HCT116 (cell line): ENCODE measurements around the gene CHRNA7. TPM values are rescaled to one million over a fixed set of nuclear protein-coding genes. Genes with fewer than 3 reads are reported as not detected.

Source experiments
- ATAC-seq: fragments of 200-7000 bp; cut with Tn5 transposase; 2 replicates; pipeline ENCODE4 v1.9.1; 2020; ENCODE audit warnings: mild to moderate bottlenecking, moderate library complexity
- BruUV-seq: library from RNA; stranded (reverse); fragments of 400-500 nt; replicated peaks from 2 replicates; lab custom pipeline; 2021; lab: Mats Ljungman, UMichigan
- CTCF ChIA-PET: fragments of 300-600 bp; sonication (Branson Sonifier 250); formaldehyde crosslinking; loops from one replicate; lab custom pipeline; 2021; ENCODE audit warnings: antibody characterized with exemption; lab: Charles Lee
- POLR2A ChIA-PET: fragments of 300-600, 350-600 bp; sonication (Branson Sonifier 250); formaldehyde crosslinking; loops from one replicate; lab custom pipeline; 2021; ENCODE audit warnings: antibody characterized with exemption; lab: Charles Lee
- RAD21 ChIA-PET, 2 experiments: fragments of 300-600 bp; sonication (Branson Sonifier 250); formaldehyde crosslinking; loops; one replicate each; lab custom pipeline; 2023; ENCODE audit warnings: low total read pairs in 2 of 2; ENCODE audit not compliant: uncharacterized antibody in 2 of 2, unreplicated experiment in 2 of 2, low non-redundant PET in 1 of 2; lab: Charles Lee
- DNase-seq: peaks from one replicate; pipeline ENCODE4 v3.0.0-alpha.2; 2010; ENCODE audit warnings: low read depth, low spot score
- H2AFZ ChIP-seq: fragments of 200-600 bp; shearing (Covaris generic), sonication (generic); 2 replicates; pipeline ENCODE4 v1.6.1; 2017; ENCODE audit warnings: low read depth, mixed run types, mixed read lengths, antibody characterized with exemption, low read length; ENCODE audit not compliant: poor library complexity, severe bottlenecking
- H3K27ac ChIP-seq: 2 replicates; pipeline ENCODE4 v1.5.1; 2012; ENCODE audit warnings: low read depth, low read length
- H3K27me3 ChIP-seq: fragments of 200-600 bp; sonication (generic); 2 replicates; pipeline ENCODE4 v1.6.1; 2016; ENCODE audit warnings: mixed run types, low read length, mixed read lengths; ENCODE audit not compliant: insufficient read depth
- H3K36me3 ChIP-seq, 2 experiments: fragments of 200-500 bp in 1 of 2; fragments of 200-600 bp in 1 of 2; sonication (Bioruptor generic) in 1 of 2; sonication (generic) in 1 of 2; 2 replicates each; pipeline versions ENCODE4 v1.5.1 to v1.6.1; 2014 to 2016; ENCODE audit warnings: low read length in 2 of 2, inconsistent platforms in 1 of 2, mixed read lengths in 1 of 2, mixed run types in 1 of 2; ENCODE audit not compliant: insufficient read depth in 2 of 2, control insufficient read depth in 1 of 2
- H3K4me1 ChIP-seq, 2 experiments: fragments of 200-600 bp in 1 of 2; sonication (generic) in 1 of 2; 2 replicates each; pipeline versions ENCODE4 v1.5.1 to v1.6.1; 2012 to 2017; ENCODE audit warnings: low read length in 2 of 2, inconsistent platforms in 1 of 2, mild to moderate bottlenecking in 1 of 2, mixed read lengths in 1 of 2, mixed run types in 1 of 2, moderate library complexity in 1 of 2; ENCODE audit not compliant: insufficient read depth in 2 of 2, control insufficient read depth in 1 of 2
- H3K4me2 ChIP-seq: fragments of 200-600 bp; sonication (generic); 2 replicates; pipeline ENCODE4 v1.6.1; 2017; ENCODE audit warnings: mixed run types, low read length, mixed read lengths
- H3K4me3 ChIP-seq, 2 experiments: fragments of 200-600 bp in 1 of 2; sonication (generic) in 1 of 2; replicated peaks in 1 of 2; 2 replicates each; pipeline ENCODE4 v1.5.1; 2011 to 2016; ENCODE audit warnings: low read length in 2 of 2, control low read depth in 1 of 2, low read depth in 1 of 2, mild to moderate bottlenecking in 1 of 2, mixed read lengths in 1 of 2, mixed run types in 1 of 2
- H3K79me2 ChIP-seq: fragments of 200-600 bp; sonication (generic); 2 replicates; pipeline ENCODE4 v1.6.1; 2017; ENCODE audit warnings: mild to moderate bottlenecking, mixed run types, low read length, moderate library complexity, mixed read lengths; ENCODE audit not compliant: insufficient read depth
- H3K9ac ChIP-seq: fragments of 200-600 bp; sonication (generic); 2 replicates; pipeline ENCODE4 v1.6.1; 2016; ENCODE audit warnings: low read length, mixed read lengths
- H3K9me2 ChIP-seq: fragments of 200-600 bp; sonication (generic), shearing (Covaris generic); 2 replicates; pipeline ENCODE4 v1.6.1; 2017; ENCODE audit warnings: mixed run types, mild to moderate bottlenecking, moderate library complexity; ENCODE audit not compliant: insufficient read depth
- H3K9me3 ChIP-seq, 2 experiments: fragments of 200-500 bp in 1 of 2; fragments of 200-600 bp in 1 of 2; sonication (Bioruptor generic) in 1 of 2; sonication (generic) in 1 of 2; 2 replicates each; pipeline ENCODE4 v1.6.1; 2014 to 2017; ENCODE audit warnings: low read length in 2 of 2, mixed read lengths in 2 of 2, inconsistent platforms in 1 of 2, low read depth in 1 of 2, mild to moderate bottlenecking in 1 of 2, mixed run types in 1 of 2, moderate library complexity in 1 of 2; ENCODE audit not compliant: control insufficient read depth in 1 of 2, insufficient read depth in 1 of 2
- H4K20me1 ChIP-seq: fragments of 200-600 bp; sonication (generic), shearing (Covaris generic); 2 replicates; pipeline ENCODE4 v1.6.1; 2017; ENCODE audit warnings: mixed run types, mild to moderate bottlenecking, moderate library complexity; ENCODE audit not compliant: insufficient read depth
- CBX3 ChIP-seq: IDR thresholded peaks from 2 replicates; pipeline ENCODE4 v1.6.1; 2012; ENCODE audit warnings: low read depth
- CEBPB ChIP-seq: IDR thresholded peaks from 2 replicates; pipeline ENCODE4 v1.6.1; 2012; ENCODE audit warnings: low read depth
- EGR1 ChIP-seq: IDR thresholded peaks from 2 replicates; pipeline ENCODE4 v1.6.1; 2012; ENCODE audit warnings: low read depth
- ELF1 ChIP-seq: IDR thresholded peaks from 2 replicates; pipeline ENCODE4 v1.6.1; 2012; ENCODE audit warnings: low read depth, borderline replicate concordance
- EZH2 ChIP-seq: fragments of 200-600 bp; sonication (generic); IDR thresholded peaks from 2 replicates; pipeline ENCODE4 v1.6.1; 2017; ENCODE audit warnings: antibody characterized with exemption, mixed run types
- EZH2phosphoT487 ChIP-seq: fragments of 200-600 bp; IDR thresholded peaks from 2 replicates; pipeline ENCODE4 v1.6.1; 2018; ENCODE audit warnings: antibody characterized with exemption, borderline replicate concordance
- POLR2AphosphoS5 ChIP-seq: IDR thresholded peaks from 2 replicates; pipeline ENCODE4 v1.6.1; 2011; ENCODE audit warnings: mild to moderate bottlenecking, low read depth, low read length, moderate library complexity
- RAD21 ChIP-seq: IDR thresholded peaks from 2 replicates; pipeline ENCODE4 v1.6.1; 2012; ENCODE audit warnings: low read depth, mild to moderate bottlenecking
- SIN3A ChIP-seq: IDR thresholded peaks from 2 replicates; pipeline ENCODE4 v1.6.1; 2012; ENCODE audit warnings: low read depth
- SP1 ChIP-seq: IDR thresholded peaks from 2 replicates; pipeline ENCODE4 v1.6.1; 2012; ENCODE audit warnings: low read depth
- SRF ChIP-seq: IDR thresholded peaks from 2 replicates; pipeline ENCODE4 v1.6.1; 2012; ENCODE audit warnings: low read depth
- YY1 ChIP-seq: IDR thresholded peaks from 2 replicates; pipeline ENCODE4 v1.6.1; 2011; ENCODE audit warnings: low read length, low read depth, moderate library complexity, mild to moderate bottlenecking; ENCODE audit not compliant: insufficient replicate concordance; ENCODE audit errors: extremely low read depth
- ZFX ChIP-seq: fragments of 450-650 bp; IDR thresholded peaks from 2 replicates; pipeline ENCODE4 v1.6.1; 2017
- ZNF274 ChIP-seq: fragments of 200-500 bp; sonication (Bioruptor generic); IDR thresholded peaks from 2 replicates; pipeline ENCODE4 v1.6.1; 2014; ENCODE audit warnings: mild to moderate bottlenecking, low read depth, low read length, inconsistent platforms
- intact Hi-C: fragments of 100-400 bp; cut with micrococcal nuclease; formaldehyde crosslinking; loops from 2 replicates; pipeline ENCODE4 v1.10.0; 2022
- total RNA-seq: library from RNA; stranded (reverse); gene quantifications from one replicate; pipeline ENCODE4 v1.2.1, GENCODE V29; 2021; ENCODE audit not compliant: unreplicated experiment
- TF ChIP-seq, protein P1 (sequence below): IDR thresholded peaks from 2 replicates; pipeline ENCODE4 v1.6.1; 2012
- TF ChIP-seq, protein P2 (sequence below): IDR thresholded peaks from 2 replicates; pipeline ENCODE4 v1.6.1; 2011; ENCODE audit warnings: mild to moderate bottlenecking, low read length, moderate library complexity; ENCODE audit not compliant: insufficient replicate concordance; ENCODE audit errors: extremely low read depth
- TF ChIP-seq, protein P3 (sequence below), 3 experiments: fragments of 200-600 bp in 1 of 3; sonication (generic) in 1 of 3; IDR thresholded peaks in 2 of 3; conservative IDR thresholded peaks in 1 of 3; 2 replicates each; pipeline ENCODE4 v1.5.1; 2012 to 2017; ENCODE audit warnings: low read depth in 2 of 3, low read length in 2 of 3, antibody characterized with exemption in 1 of 3, borderline replicate concordance in 1 of 3, control low read depth in 1 of 3, mild to moderate bottlenecking in 1 of 3, mixed read lengths in 1 of 3, mixed run types in 1 of 3, moderate library complexity in 1 of 3; ENCODE audit not compliant: insufficient read depth in 1 of 3
- TF ChIP-seq, protein P4 (sequence below): IDR thresholded peaks from 2 replicates; pipeline ENCODE4 v1.6.1; 2012; ENCODE audit warnings: low read depth
- TF ChIP-seq, protein P5 (sequence below): IDR thresholded peaks from 2 replicates; pipeline ENCODE4 v1.6.1; 2012

CHRNA7 gene
- total RNA-seq, 1 experiment from 2014 or later: 6.8 TPM

DNA sequence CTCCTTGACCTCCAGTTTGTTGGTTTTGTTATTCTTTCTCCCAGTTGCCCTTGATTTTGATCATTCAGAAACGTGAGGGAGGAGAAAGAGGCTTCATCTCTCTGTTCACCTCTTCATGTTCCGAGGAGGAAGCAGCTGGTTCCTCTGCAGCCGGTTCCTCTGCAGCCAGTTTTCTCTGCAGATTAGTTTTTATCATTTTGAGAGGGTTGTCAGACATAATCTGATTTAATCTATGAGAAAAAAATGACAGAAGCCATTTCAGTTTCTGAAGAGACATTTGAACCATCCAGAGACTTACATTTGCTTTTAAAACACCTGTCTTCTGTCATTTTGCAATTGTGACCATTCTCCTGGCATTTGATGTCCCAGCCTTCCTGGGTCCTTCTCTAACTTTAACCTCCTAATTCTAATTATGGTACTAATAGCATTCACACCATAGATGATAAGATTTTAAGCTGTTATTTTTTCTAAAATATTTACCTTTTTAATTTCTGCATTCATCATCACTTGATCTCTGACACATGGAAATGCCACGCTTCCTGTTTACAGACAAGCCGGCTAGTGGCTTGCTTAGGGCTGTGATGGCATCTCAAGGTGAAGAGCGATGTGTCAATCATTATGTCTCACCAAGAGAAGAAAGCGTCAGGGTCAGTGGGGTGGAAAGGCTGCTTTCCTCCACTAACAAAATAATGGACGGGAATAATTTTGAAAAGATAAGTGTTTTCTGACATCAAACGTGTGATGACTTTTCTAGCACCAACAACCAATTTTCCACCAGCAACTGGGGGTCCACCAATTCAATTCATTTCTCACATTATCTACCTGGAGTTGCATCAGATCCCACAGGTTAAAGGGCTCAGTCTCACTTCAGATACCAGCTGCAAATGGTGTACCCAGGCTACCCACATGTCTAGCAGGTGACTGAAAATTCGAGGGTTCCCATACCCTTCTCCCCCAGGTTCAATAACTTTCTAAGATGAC lies 76.4 kb downstream of the CHRNA7 start:
- H3K79me2 ChIP-seq: no peaks in the 10 kb centered on the region
- no peak overlapping the region for H3K4me3 ChIP-seq
- H2AFZ ChIP-seq: no peak overlapping the region
- ATAC-seq (no peak), DNase-seq (no peak)
- H3K4me2 ChIP-seq: no peak overlapping the region
- RAD21 ChIA-PET: no interaction called here
- no peak overlapping the region for H3K27ac ChIP-seq
- H4K20me1 ChIP-seq: no peaks in the 10 kb centered on the region
- BruUV-seq: no TSS peak
- H3K9ac ChIP-seq: no peak overlapping the region
- H3K4me1 ChIP-seq: no peaks in the 10 kb centered on the region
- intact Hi-C loops: no loop called here
- no peaks in the 10 kb centered on the region for H3K27me3 ChIP-seq
- no peaks in the 10 kb centered on the region for H3K9me3 ChIP-seq
- CTCF ChIA-PET: no interaction called here
- POLR2A ChIA-PET: no interaction called here
- H3K9me2 ChIP-seq: no peaks in the 10 kb centered on the region
- H3K36me3 ChIP-seq: no peaks in the 10 kb centered on the region
- TF ChIP-seq, protein P1, sequence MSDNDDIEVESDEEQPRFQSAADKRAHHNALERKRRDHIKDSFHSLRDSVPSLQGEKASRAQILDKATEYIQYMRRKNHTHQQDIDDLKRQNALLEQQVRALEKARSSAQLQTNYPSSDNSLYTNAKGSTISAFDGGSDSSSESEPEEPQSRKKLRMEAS: no peak
- TF ChIP-seq, protein P2, sequence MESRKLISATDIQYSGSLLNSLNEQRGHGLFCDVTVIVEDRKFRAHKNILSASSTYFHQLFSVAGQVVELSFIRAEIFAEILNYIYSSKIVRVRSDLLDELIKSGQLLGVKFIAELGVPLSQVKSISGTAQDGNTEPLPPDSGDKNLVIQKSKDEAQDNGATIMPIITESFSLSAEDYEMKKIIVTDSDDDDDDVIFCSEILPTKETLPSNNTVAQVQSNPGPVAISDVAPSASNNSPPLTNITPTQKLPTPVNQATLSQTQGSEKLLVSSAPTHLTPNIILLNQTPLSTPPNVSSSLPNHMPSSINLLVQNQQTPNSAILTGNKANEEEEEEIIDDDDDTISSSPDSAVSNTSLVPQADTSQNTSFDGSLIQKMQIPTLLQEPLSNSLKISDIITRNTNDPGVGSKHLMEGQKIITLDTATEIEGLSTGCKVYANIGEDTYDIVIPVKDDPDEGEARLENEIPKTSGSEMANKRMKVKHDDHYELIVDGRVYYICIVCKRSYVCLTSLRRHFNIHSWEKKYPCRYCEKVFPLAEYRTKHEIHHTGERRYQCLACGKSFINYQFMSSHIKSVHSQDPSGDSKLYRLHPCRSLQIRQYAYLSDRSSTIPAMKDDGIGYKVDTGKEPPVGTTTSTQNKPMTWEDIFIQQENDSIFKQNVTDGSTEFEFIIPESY: no peak
- TF ChIP-seq SIN3A (no peak), RAD21 (no peak), ZFX (no peak), SP1 (no peak), CEBPB (no peak), SRF (no peak), YY1 (no peak), EZH2 (no peak), EGR1 (no peak), EZH2phosphoT487 (no peak), ZNF274 (no peak), ELF1 (no peak), POLR2AphosphoS5 (no peak), CBX3 (no peak)
- TF ChIP-seq, protein P3, sequence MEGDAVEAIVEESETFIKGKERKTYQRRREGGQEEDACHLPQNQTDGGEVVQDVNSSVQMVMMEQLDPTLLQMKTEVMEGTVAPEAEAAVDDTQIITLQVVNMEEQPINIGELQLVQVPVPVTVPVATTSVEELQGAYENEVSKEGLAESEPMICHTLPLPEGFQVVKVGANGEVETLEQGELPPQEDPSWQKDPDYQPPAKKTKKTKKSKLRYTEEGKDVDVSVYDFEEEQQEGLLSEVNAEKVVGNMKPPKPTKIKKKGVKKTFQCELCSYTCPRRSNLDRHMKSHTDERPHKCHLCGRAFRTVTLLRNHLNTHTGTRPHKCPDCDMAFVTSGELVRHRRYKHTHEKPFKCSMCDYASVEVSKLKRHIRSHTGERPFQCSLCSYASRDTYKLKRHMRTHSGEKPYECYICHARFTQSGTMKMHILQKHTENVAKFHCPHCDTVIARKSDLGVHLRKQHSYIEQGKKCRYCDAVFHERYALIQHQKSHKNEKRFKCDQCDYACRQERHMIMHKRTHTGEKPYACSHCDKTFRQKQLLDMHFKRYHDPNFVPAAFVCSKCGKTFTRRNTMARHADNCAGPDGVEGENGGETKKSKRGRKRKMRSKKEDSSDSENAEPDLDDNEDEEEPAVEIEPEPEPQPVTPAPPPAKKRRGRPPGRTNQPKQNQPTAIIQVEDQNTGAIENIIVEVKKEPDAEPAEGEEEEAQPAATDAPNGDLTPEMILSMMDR (IDR thresholded peaks at IDR 0.05 in 2 of 3, conservative IDR thresholded peaks at IDR 0.05 in 1 of 3; ENCODE audit: borderline replicate concordance in 1 of 3, insufficient read depth in 1 of 3, low read depth in 2 of 3, low read length in 2 of 3): no peak
- TF ChIP-seq, protein P4, sequence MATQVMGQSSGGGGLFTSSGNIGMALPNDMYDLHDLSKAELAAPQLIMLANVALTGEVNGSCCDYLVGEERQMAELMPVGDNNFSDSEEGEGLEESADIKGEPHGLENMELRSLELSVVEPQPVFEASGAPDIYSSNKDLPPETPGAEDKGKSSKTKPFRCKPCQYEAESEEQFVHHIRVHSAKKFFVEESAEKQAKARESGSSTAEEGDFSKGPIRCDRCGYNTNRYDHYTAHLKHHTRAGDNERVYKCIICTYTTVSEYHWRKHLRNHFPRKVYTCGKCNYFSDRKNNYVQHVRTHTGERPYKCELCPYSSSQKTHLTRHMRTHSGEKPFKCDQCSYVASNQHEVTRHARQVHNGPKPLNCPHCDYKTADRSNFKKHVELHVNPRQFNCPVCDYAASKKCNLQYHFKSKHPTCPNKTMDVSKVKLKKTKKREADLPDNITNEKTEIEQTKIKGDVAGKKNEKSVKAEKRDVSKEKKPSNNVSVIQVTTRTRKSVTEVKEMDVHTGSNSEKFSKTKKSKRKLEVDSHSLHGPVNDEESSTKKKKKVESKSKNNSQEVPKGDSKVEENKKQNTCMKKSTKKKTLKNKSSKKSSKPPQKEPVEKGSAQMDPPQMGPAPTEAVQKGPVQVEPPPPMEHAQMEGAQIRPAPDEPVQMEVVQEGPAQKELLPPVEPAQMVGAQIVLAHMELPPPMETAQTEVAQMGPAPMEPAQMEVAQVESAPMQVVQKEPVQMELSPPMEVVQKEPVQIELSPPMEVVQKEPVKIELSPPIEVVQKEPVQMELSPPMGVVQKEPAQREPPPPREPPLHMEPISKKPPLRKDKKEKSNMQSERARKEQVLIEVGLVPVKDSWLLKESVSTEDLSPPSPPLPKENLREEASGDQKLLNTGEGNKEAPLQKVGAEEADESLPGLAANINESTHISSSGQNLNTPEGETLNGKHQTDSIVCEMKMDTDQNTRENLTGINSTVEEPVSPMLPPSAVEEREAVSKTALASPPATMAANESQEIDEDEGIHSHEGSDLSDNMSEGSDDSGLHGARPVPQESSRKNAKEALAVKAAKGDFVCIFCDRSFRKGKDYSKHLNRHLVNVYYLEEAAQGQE: no peak
- TF ChIP-seq, protein P5, sequence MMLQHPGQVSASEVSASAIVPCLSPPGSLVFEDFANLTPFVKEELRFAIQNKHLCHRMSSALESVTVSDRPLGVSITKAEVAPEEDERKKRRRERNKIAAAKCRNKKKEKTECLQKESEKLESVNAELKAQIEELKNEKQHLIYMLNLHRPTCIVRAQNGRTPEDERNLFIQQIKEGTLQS: no peak
